HS-5 (cell line): ENCODE data around the gene HSD17B3.
"Not testable (repeated sequence)": the region's sequence is repeated elsewhere in the genome, so short reads cannot be mapped to it uniquely, and the experiment has no call there.

ENCODE experiments used
- DNase-seq: peaks from one replicate; pipeline ENCODE4 v3.0.0-alpha.2; 2012; ENCODE audit warnings: low read depth

The HSD17B3 gene

DNA sequence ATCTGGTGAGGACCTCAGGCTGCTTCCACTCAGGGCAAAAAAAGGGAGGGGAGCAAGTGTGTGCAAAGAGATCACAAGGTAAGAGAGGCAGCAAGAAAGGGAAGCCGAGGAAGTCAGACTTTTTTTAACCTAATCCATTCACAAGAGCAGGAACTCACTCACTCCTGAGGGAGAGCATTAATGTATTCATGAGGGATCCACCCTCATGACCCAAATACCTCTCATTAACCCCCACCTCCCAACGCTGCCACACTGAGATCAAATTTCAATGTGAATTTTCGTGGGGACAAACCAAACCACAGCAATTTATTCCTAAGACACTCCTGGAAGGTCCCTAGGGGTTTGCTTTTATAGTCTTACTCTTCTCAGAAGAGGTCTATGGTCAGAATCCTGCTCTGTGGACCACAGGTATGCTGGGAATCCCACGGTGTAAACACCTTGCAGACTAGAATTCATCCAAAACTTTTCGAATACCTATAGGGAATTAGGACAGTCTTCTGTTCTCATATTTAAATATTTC lies 108.7 kb downstream of the HSD17B3 start:
- no peak for DNase-seq

- DNase-seq: no peak
These were observed 109.3 kb downstream of the HSD17B3 start for GRCh38 chr9:96192710-96193109.

DNA sequence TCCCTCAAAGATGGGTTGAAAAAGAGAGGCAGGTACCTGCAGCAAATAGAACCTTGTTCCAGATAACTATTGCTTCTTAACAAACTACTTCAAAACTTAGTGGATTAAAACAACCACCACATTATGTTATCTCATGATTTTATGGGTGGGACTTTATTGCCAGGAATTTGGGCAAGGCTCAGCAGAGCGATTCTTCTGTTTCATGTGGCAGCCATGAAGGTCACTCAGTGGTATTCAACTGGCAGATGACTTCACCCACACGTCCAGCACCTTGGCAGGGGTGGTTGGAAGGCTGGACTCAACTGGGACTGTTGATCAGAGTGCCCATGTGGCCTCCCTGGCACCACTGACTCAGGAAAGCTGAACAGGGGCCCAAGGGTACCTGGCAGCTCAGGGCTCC lies 112.0 kb downstream of the HSD17B3 start:
- no peak for DNase-seq

GRCh38 chr9:96189581-96189980 lies 112.4 kb downstream of the HSD17B3 start:
- not testable (repeated sequence) for DNase-seq

GRCh38 chr9:96188571-96188970 lies 113.4 kb downstream of the HSD17B3 start:
- no peak for DNase-seq

GRCh38 chr9:96187151-96187555 lies 114.8 kb downstream of the HSD17B3 start:
- no peak for DNase-seq

DNA sequence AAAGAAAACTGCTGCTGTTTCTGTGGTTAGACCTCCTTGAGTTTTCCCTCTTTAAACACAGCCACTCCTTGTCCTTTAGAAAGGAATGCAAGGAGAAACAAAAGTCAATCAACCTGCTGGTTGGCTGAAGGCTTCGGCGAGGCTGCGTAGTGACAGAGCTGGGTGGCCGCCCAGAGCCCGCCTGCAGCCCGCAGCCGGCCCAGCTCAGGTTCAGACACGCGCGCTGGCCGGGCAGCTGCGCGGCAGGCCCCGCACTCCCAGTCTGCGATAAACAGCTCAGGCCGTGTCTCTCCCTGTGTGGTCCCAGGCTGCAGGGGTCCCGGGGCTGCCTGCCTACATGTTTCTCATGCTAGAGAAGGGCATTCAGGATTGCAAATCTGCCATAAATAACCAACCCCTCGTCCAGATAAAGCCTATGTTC lies 115.4 kb downstream of the HSD17B3 start:
- DNase-seq: no peak

GRCh38 chr9:96185518-96186156 lies 116.3 kb downstream of the HSD17B3 start:
- no peak for DNase-seq
